Parathyroid adenoma (tissue), 2 donors: ENCODE measurements around the gene TMEM42.
A peak's percentile ranks its signal among the peaks of the same experiment; 100 is the strongest.

Source experiments
- H2AFZ ChIP-seq: fragments of 300-600 bp; sonication (generic); one replicate; pipeline ENCODE4 v1.7.0; 2017; ENCODE audit warnings: antibody characterized with exemption, mild to moderate bottlenecking
- H3K27ac ChIP-seq: fragments of 300-600 bp; sonication (generic); one replicate; pipeline ENCODE4 v1.7.0; 2017
- H3K27me3 ChIP-seq: fragments of 300-600 bp; sonication (generic); one replicate; pipeline ENCODE4 v1.7.0; 2017; ENCODE audit warnings: low read length; ENCODE audit not compliant: control insufficient read depth, insufficient read depth
- H3K36me3 ChIP-seq: fragments of 300-600 bp; sonication (generic); one replicate; pipeline ENCODE4 v1.7.0; 2017; ENCODE audit warnings: low read length; ENCODE audit not compliant: control insufficient read depth, insufficient read depth
- H3K4me1 ChIP-seq: fragments of 300-600 bp; sonication (generic); one replicate; pipeline ENCODE4 v1.7.0; 2017; ENCODE audit warnings: control low read depth
- H3K4me2 ChIP-seq: fragments of 300-600 bp; sonication (generic); one replicate; pipeline ENCODE4 v1.7.0; 2017; ENCODE audit warnings: low read length
- H3K4me3 ChIP-seq: fragments of 300-600 bp; sonication (generic); one replicate; pipeline ENCODE4 v1.7.0; 2017; ENCODE audit warnings: low read depth, low read length
- H3K79me2 ChIP-seq: fragments of 300-600 bp; sonication (generic); one replicate; pipeline ENCODE4 v1.7.0; 2017; ENCODE audit warnings: control low read depth
- H3K9ac ChIP-seq: fragments of 300-600 bp; sonication (generic); one replicate; pipeline ENCODE4 v1.7.0; 2017; ENCODE audit warnings: mild to moderate bottlenecking
- H3K9me3 ChIP-seq: fragments of 300-600 bp; sonication (generic); one replicate; pipeline ENCODE4 v1.7.0; 2017; ENCODE audit warnings: low read length; ENCODE audit not compliant: control insufficient read depth
- CTCF ChIP-seq: fragments of 300-600 bp; sonication (generic); IDR thresholded peaks from one replicate; pipeline ENCODE4 v1.7.0; 2017; ENCODE audit warnings: antibody characterized with exemption, mild to moderate bottlenecking
- donor health status: primary hyperparathyroidism.

The TMEM42 gene

GRCh38 chr3:44860117-44860516 lies 1.6 kb upstream of the TMEM42 start:
- Histone ChIP-seq H3K4me1 (peaks cover 7% of the 10 kb centered on the region), H3K79me2 (no peaks in the 10 kb centered on the region), H3K4me3 (no peak overlapping the region), H3K27me3 (no peaks in the 10 kb centered on the region), H3K27ac (no peak overlapping the region), H3K9ac (no peak overlapping the region), H3K9me3 (no peaks in the 10 kb centered on the region), H3K4me2 (no peak overlapping the region), H3K36me3 (no peaks in the 10 kb centered on the region), H2AFZ (no peak overlapping the region)
- no peak for TF ChIP-seq CTCF

- no peaks in the 10 kb centered on the region for H3K27me3 ChIP-seq
- H3K9me3 ChIP-seq: no peaks in the 10 kb centered on the region
- H3K4me1 ChIP-seq: peaks cover 7% of the 10 kb centered on the region
- H2AFZ ChIP-seq: peak overlapping the region; percentile 68
- TF ChIP-seq CTCF: no peak
- no peaks in the 10 kb centered on the region for H3K79me2 ChIP-seq
- peak overlapping the region; percentile 53 for H3K4me3 ChIP-seq
- peak overlapping the region; percentile 82 for H3K4me2 ChIP-seq
- peak overlapping the region; percentile 58 for H3K27ac ChIP-seq
- H3K9ac ChIP-seq: no peak overlapping the region
- H3K36me3 ChIP-seq: no peaks in the 10 kb centered on the region
Observed at GRCh38 chr3:44862226-44862637, 520 bp downstream of the TMEM42 start.

- H3K4me3 ChIP-seq: no peak overlapping the region
- no peaks in the 10 kb centered on the region for H3K36me3 ChIP-seq
- H3K9ac ChIP-seq: no peak overlapping the region
- H3K27ac ChIP-seq: no peak overlapping the region
- no peaks in the 10 kb centered on the region for H3K79me2 ChIP-seq
- no peak overlapping the region for H3K4me2 ChIP-seq
- no peak overlapping the region for H2AFZ ChIP-seq
- TF ChIP-seq CTCF: no peak
- peaks cover 7% of the 10 kb centered on the region for H3K4me1 ChIP-seq
- H3K27me3 ChIP-seq: no peaks in the 10 kb centered on the region
- H3K9me3 ChIP-seq: no peaks in the 10 kb centered on the region
Observed at GRCh38 chr3:44865272-44866035, 3.7 kb downstream of the TMEM42 start.

- no peak overlapping the region for H3K9ac ChIP-seq
- no peaks in the 10 kb centered on the region for H3K79me2 ChIP-seq
- no peak overlapping the region for H3K27ac ChIP-seq
- no peaks in the 10 kb centered on the region for H3K27me3 ChIP-seq
- no peaks in the 10 kb centered on the region for H3K9me3 ChIP-seq
- H3K4me3 ChIP-seq: no peak overlapping the region
- H3K36me3 ChIP-seq: no peaks in the 10 kb centered on the region
- peaks cover 5% of the 10 kb centered on the region for H3K4me1 ChIP-seq
- H2AFZ ChIP-seq: no peak overlapping the region
- no peak overlapping the region for H3K4me2 ChIP-seq
- no peak for TF ChIP-seq CTCF
Observed at GRCh38 chr3:44867421-44868111, 5.9 kb downstream of the TMEM42 start.
